GM18909 (cell line): ENCODE measurements around the gene CGRRF1.

Experiments
- ATAC-seq: cut with Tn5 transposase; IDR thresholded peaks from one replicate; pipeline ENCODE4 v1.9.1; 2021; ENCODE audit warnings: mild to moderate bottlenecking; ENCODE audit not compliant: unreplicated experiment, poor library complexity

The CGRRF1 gene

GRCh38 chr14:54570631-54571415 lies 61.1 kb downstream of the CGRRF1 start:
- ATAC-seq = no peak

- ATAC-seq = no peak
These were observed 62.6 kb downstream of the CGRRF1 start for GRCh38 chr14:54572316-54572715.

- no peak for ATAC-seq
These were observed 64.8 kb downstream of the CGRRF1 start for GRCh38 chr14:54574528-54574927.

- no peak for ATAC-seq
These were observed 67.8 kb downstream of the CGRRF1 start for GRCh38 chr14:54577494-54577893.

GRCh38 chr14:54577977-54578376 lies 68.3 kb downstream of the CGRRF1 start:
- no peak for ATAC-seq

- ATAC-seq = no peak
These were observed 69.9 kb downstream of the CGRRF1 start for GRCh38 chr14:54579621-54580020.

- no peak for ATAC-seq
These were observed 71.2 kb downstream of the CGRRF1 start for GRCh38 chr14:54580933-54581332.

- no peak for ATAC-seq
These were observed 72.6 kb downstream of the CGRRF1 start for GRCh38 chr14:54582334-54582733.

- no peak for ATAC-seq
These were observed 74.4 kb downstream of the CGRRF1 start for GRCh38 chr14:54584097-54584496.

GRCh38 chr14:54585214-54585613 lies 75.5 kb downstream of the CGRRF1 start:
- no peak for ATAC-seq
